ENCODE measurements around the gene ABCC4. TPM values are rescaled to one million over a fixed set of nuclear protein-coding genes. Genes with fewer than 3 reads are reported as not detected.

Gene ABCC4
- total RNA-seq, 1 experiment from 2014 or later: 26.3 TPM

DNA sequence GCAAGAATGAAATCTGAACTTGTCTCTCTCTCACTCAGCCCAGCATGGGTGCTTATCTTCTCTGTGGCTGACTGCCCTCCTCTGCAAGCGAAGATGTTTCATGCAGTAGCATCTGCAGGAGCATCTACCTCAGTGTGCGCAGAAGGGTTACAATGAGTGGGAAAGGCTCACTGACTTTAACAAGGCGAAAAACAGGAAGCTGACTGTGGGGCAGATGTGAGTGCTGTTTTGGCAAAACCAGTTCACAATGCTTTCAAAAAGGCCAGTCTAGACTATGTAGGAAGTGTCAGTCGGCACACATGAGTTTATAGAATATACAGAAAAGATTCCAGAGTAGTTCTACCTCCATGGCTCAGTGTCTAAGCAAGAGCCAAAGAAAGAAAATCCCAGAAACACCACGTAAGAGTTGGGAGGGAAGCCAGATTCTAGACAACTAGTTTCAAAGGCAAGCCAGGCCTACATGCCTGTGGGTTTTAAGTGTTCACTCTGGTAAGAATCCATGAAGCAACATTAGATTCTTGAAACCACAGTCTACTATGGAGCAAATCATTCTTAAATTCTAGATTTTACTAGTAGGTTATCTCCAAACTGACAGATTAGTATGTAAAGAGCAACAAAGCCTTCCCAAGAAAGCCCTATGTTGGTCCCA lies 124.5 kb downstream of the ABCC4 start:
- CTCF ChIA-PET: no interaction called here
- RAD21 ChIA-PET (ENCODE audit: low non-redundant PET in 1 of 2, low total read pairs in 2 of 2, uncharacterized antibody in 2 of 2, unreplicated experiment in 2 of 2): no interaction called here
- Histone ChIP-seq H3K4me2 (ENCODE audit: low read length) (no peak overlapping the region), H4K20me1 (ENCODE audit: insufficient read depth) (no peaks in the 10 kb centered on the region), H3K9ac (ENCODE audit: low read length) (no peak overlapping the region), H3K27ac (ENCODE audit: low read depth, low read length) (no peak overlapping the region), H3K9me2 (ENCODE audit: insufficient read depth) (no peaks in the 10 kb centered on the region), H3K4me3 (replicated peaks in 1 of 2; ENCODE audit: low read depth in 1 of 2, low read length in 2 of 2) (no peak overlapping the region), H3K36me3 (ENCODE audit: control insufficient read depth in 1 of 2, insufficient read depth in 2 of 2, low read length in 2 of 2) (peaks cover 4 to 8% of the 10 kb centered on the region in 2 experiments; a peak in 2 of 4 replicates), H2AFZ (ENCODE audit: low read depth, low read length, poor library complexity, severe bottlenecking) (no peak overlapping the region), H3K27me3 (ENCODE audit: insufficient read depth, low read length) (no peaks in the 10 kb centered on the region), H3K79me2 (ENCODE audit: insufficient read depth, low read length) (no peaks in the 10 kb centered on the region), H3K9me3 (ENCODE audit: control insufficient read depth in 1 of 2, insufficient read depth in 1 of 2, low read depth in 1 of 2, low read length in 2 of 2) (no peaks in the 10 kb centered on the region), H3K4me1 (ENCODE audit: control insufficient read depth in 1 of 2, insufficient read depth in 2 of 2, low read length in 2 of 2) (no peaks in the 10 kb centered on the region)
- TF ChIP-seq, protein P1, sequence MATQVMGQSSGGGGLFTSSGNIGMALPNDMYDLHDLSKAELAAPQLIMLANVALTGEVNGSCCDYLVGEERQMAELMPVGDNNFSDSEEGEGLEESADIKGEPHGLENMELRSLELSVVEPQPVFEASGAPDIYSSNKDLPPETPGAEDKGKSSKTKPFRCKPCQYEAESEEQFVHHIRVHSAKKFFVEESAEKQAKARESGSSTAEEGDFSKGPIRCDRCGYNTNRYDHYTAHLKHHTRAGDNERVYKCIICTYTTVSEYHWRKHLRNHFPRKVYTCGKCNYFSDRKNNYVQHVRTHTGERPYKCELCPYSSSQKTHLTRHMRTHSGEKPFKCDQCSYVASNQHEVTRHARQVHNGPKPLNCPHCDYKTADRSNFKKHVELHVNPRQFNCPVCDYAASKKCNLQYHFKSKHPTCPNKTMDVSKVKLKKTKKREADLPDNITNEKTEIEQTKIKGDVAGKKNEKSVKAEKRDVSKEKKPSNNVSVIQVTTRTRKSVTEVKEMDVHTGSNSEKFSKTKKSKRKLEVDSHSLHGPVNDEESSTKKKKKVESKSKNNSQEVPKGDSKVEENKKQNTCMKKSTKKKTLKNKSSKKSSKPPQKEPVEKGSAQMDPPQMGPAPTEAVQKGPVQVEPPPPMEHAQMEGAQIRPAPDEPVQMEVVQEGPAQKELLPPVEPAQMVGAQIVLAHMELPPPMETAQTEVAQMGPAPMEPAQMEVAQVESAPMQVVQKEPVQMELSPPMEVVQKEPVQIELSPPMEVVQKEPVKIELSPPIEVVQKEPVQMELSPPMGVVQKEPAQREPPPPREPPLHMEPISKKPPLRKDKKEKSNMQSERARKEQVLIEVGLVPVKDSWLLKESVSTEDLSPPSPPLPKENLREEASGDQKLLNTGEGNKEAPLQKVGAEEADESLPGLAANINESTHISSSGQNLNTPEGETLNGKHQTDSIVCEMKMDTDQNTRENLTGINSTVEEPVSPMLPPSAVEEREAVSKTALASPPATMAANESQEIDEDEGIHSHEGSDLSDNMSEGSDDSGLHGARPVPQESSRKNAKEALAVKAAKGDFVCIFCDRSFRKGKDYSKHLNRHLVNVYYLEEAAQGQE (IDR thresholded peaks at IDR 0.05; ENCODE audit: low read depth): no peak
- TF ChIP-seq EZH2 (IDR thresholded peaks at IDR 0.05) (no peak), SIN3A (IDR thresholded peaks at IDR 0.05; ENCODE audit: low read depth) (no peak), TCF7L2 (IDR thresholded peaks at IDR 0.05; ENCODE audit: borderline replicate concordance, extremely low read depth, insufficient read depth, insufficient read length) (no peak), ZFX (IDR thresholded peaks at IDR 0.05) (no peak), ELF1 (IDR thresholded peaks at IDR 0.05; ENCODE audit: borderline replicate concordance, low read depth) (no peak), RAD21 (IDR thresholded peaks at IDR 0.05; ENCODE audit: low read depth) (no peak)
- intact Hi-C loops (cut with micrococcal nuclease): no loop called here
- POLR2A ChIA-PET: no interaction called here
- no TSS peak for BruUV-seq (replicated peaks)
- DNase-seq (ENCODE audit: low read depth, low spot score): no peak
- ATAC-seq: no peak
